Gastroesophageal sphincter (tissue), 3 donors: Measurements from ENCODE around the gene KCNH1.

Experiments used
- POLR2A ChIP-seq, 2 donors: fragments of 450-650 bp; IDR thresholded peaks; one replicate each; pipeline ENCODE4 v1.6.1; 2017; ENCODE audit warnings: antibody characterized with exemption in 2 of 2, mild to moderate bottlenecking in 2 of 2, moderate library complexity in 1 of 2
- POLR2AphosphoS5 ChIP-seq: sonication (generic); formaldehyde crosslinking; IDR thresholded peaks from one replicate; pipeline ENCODE4 v1.6.1; 2017; ENCODE audit warnings: antibody characterized with exemption
- TF ChIP-seq, protein P1 (sequence below), 4 experiments: fragments of 200-600 bp in 2 of 4; fragments of 450-650 bp in 2 of 4; sonication (generic) in 1 of 4; IDR thresholded peaks; one replicate each; pipeline ENCODE4 v1.5.1; 2017 to 2019; ENCODE audit warnings: antibody characterized with exemption in 4 of 4, mild to moderate bottlenecking in 2 of 4, moderate library complexity in 2 of 4

- TF ChIP-seq, protein P1, sequence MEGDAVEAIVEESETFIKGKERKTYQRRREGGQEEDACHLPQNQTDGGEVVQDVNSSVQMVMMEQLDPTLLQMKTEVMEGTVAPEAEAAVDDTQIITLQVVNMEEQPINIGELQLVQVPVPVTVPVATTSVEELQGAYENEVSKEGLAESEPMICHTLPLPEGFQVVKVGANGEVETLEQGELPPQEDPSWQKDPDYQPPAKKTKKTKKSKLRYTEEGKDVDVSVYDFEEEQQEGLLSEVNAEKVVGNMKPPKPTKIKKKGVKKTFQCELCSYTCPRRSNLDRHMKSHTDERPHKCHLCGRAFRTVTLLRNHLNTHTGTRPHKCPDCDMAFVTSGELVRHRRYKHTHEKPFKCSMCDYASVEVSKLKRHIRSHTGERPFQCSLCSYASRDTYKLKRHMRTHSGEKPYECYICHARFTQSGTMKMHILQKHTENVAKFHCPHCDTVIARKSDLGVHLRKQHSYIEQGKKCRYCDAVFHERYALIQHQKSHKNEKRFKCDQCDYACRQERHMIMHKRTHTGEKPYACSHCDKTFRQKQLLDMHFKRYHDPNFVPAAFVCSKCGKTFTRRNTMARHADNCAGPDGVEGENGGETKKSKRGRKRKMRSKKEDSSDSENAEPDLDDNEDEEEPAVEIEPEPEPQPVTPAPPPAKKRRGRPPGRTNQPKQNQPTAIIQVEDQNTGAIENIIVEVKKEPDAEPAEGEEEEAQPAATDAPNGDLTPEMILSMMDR (IDR thresholded peaks at IDR 0.05) = no peak
- TF ChIP-seq POLR2AphosphoS5 (no peak), POLR2A (IDR thresholded peaks at IDR 0.05) (no peak)
Measured at GRCh38 chr1:210800301-210800700, 333.6 kb downstream of the KCNH1 start.
